Measurements from ENCODE around the gene GUCA1C. TPM values are rescaled to one million over a fixed set of nuclear protein-coding genes. Genes with fewer than 3 reads are reported as not detected.

The GUCA1C gene
- total and polyA plus RNA-seq, 9 of the 15 experiments (the other 6 are each of a cell fraction or from before 2014, with no cell fraction given) = not detected

GRCh38 chr3:108891833-108892232, 61.8 kb downstream of the GUCA1C start:
- WGBS (ENCODE audit: insufficient coverage, low coverage, missing lambda C conversion rate) = 0% methylated on average over 2 of the region's 3 CpGs
- Histone ChIP-seq H3K27me3 (ENCODE audit: control insufficient read depth in 2 of 2, insufficient read depth in 2 of 2, low read length in 2 of 2) (no peaks in the 10 kb centered on the region), H4K20me1 (replicated peaks; ENCODE audit: control insufficient read depth, insufficient read depth, low read length) (no peaks in the 10 kb centered on the region), H3K4me2 (ENCODE audit: insufficient read depth, low read length) (no peak overlapping the region), H3K36me3 (ENCODE audit: control insufficient read depth, insufficient read depth, low read length) (no peaks in the 10 kb centered on the region), H3K9me3 (replicated peaks; ENCODE audit: control insufficient read depth, insufficient read depth, low read depth, low read length) (no peaks in the 10 kb centered on the region), H3K4me1 (replicated peaks in 1 of 2; ENCODE audit: control insufficient read depth in 2 of 2, insufficient read depth in 2 of 2, low read length in 2 of 2) (no peaks in the 10 kb centered on the region), H3K9ac (ENCODE audit: insufficient read depth in 1 of 2, low read depth in 2 of 2, low read length in 2 of 2) (no peak overlapping the region), H3K4me3 (no peak overlapping the region), H3K27ac (ENCODE audit: extremely low read depth, low read depth, low read length) (no peak overlapping the region), H3K9me1 (ENCODE audit: control insufficient read depth, insufficient read depth, low read length) (no peaks in the 10 kb centered on the region), H2AFZ (ENCODE audit: low read depth, low read length) (no peak overlapping the region), H3K79me2 (ENCODE audit: control insufficient read depth, insufficient read depth, low read length) (no peaks in the 10 kb centered on the region)
- in situ Hi-C loops (cut with MboI) (no loop called here), intact Hi-C loops (cut with micrococcal nuclease) (no loop called here)
- CTCF ChIA-PET (ENCODE audit: low intra/inter-chr PET ratio) = no interaction called here
- no peak for ATAC-seq
- POLR2A ChIA-PET = no interaction called here
- DNase-seq (ENCODE audit: extremely low read depth in 1 of 4, low spot score in 3 of 4) = no peak
- no peak for FAIRE-seq
- BruUV-seq (replicated peaks) = no TSS peak
- TF ChIP-seq SRSF1 (IDR thresholded peaks at IDR 0.05; ENCODE audit: low read depth, low read length) (no peak), ZNF780A (CRISPR knock-in tag; IDR thresholded peaks at IDR 0.05) (no peak), IFI16 (CRISPR knock-in tag; IDR thresholded peaks at IDR 0.05) (no peak), WHSC1 (IDR thresholded peaks at IDR 0.05; ENCODE audit: low read length) (no peak), FOSL1 (tag; conservative IDR thresholded peaks at IDR 0.05) (no peak), GABPB2 (CRISPR knock-in tag; conservative IDR thresholded peaks at IDR 0.05) (no peak), ZNF76 (CRISPR knock-in tag; IDR thresholded peaks at IDR 0.05; ENCODE audit: borderline replicate concordance) (no peak), ZNF583 (CRISPR knock-in tag; IDR thresholded peaks at IDR 0.05) (no peak), ZMIZ1 (IDR thresholded peaks at IDR 0.05; ENCODE audit: low read depth in 2 of 2, low read length in 2 of 2) (no peak), ZSCAN29 (IDR thresholded peaks at IDR 0.05) (no peak), ZFP36 (IDR thresholded peaks at IDR 0.05; ENCODE audit: low read depth, low read length, partially characterized antibody) (no peak), SNIP1 (IDR thresholded peaks at IDR 0.05; ENCODE audit: low read depth) (no peak), ETS1 (conservative IDR thresholded peaks at IDR 0.05; ENCODE audit: control insufficient read depth, low read depth, low read length) (no peak), U2AF1 (optimal IDR thresholded peaks at IDR 0.05; ENCODE audit: low read depth, low read length) (no peak), HCFC1 (IDR thresholded peaks at IDR 0.05; ENCODE audit: low read depth, low read length) (no peak)
- TF ChIP-seq, protein P1, sequence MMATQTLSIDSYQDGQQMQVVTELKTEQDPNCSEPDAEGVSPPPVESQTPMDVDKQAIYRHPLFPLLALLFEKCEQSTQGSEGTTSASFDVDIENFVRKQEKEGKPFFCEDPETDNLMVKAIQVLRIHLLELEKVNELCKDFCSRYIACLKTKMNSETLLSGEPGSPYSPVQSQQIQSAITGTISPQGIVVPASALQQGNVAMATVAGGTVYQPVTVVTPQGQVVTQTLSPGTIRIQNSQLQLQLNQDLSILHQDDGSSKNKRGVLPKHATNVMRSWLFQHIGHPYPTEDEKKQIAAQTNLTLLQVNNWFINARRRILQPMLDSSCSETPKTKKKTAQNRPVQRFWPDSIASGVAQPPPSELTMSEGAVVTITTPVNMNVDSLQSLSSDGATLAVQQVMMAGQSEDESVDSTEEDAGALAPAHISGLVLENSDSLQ (IDR thresholded peaks at IDR 0.05) = no peak

Measured in K562 (cell line).